Kidney (tissue), 14 donors: ENCODE data around the gene FARP1. TPM values are rescaled to one million over a fixed set of nuclear protein-coding genes. Genes with fewer than 3 reads are reported as not detected.

ENCODE experiments used
- DNase-seq, 5 donors: peaks; one replicate each; pipeline ENCODE4 v3.0.0-alpha.2; 2013 to 2020
- FAIRE-seq: peaks from 2 replicates; lab custom pipeline; 2012; peaks lifted over from hg19 to GRCh38; lab: Jason Lieb, UNC
- H3K27ac ChIP-seq, 2 donors: one replicate each; pipeline ENCODE4 v1.7.0; 2013; ENCODE audit warnings: low read depth in 2 of 2, low read length in 2 of 2, inconsistent platforms in 1 of 2
- H3K27me3 ChIP-seq: one replicate; pipeline ENCODE4 v1.7.1; 2013; ENCODE audit warnings: low read length, inconsistent platforms; ENCODE audit not compliant: control insufficient read depth, insufficient read depth
- H3K36me3 ChIP-seq, 3 donors: one replicate each; pipeline versions ENCODE4 v1.7.0 to v1.7.1; 2013; ENCODE audit warnings: low read length in 3 of 3, control low read depth in 1 of 3, inconsistent platforms in 1 of 3; ENCODE audit not compliant: insufficient read depth in 3 of 3, control insufficient read depth in 2 of 3
- H3K4me1 ChIP-seq, 3 donors: one replicate each; pipeline versions ENCODE4 v1.7.0 to v1.7.1; 2013; ENCODE audit warnings: low read length in 3 of 3, inconsistent platforms in 1 of 3, low read depth in 1 of 3; ENCODE audit not compliant: control insufficient read depth in 2 of 3, insufficient read depth in 2 of 3
- H3K4me3 ChIP-seq, 3 donors: one replicate each; pipeline versions ENCODE4 v1.7.0 to v1.8.1; 2013; ENCODE audit warnings: low read length in 3 of 3, control low read depth in 1 of 3, inconsistent platforms in 1 of 3
- H3K9ac ChIP-seq, 3 donors: one replicate each; pipeline versions ENCODE4 v1.7.0 to v1.7.1; 2013; ENCODE audit warnings: low read length in 3 of 3, control low read depth in 1 of 3, inconsistent platforms in 1 of 3
- H3K9me3 ChIP-seq, 3 donors: one replicate each; pipeline versions ENCODE4 v1.7.0 to v1.7.1; 2013; ENCODE audit warnings: low read length in 3 of 3, control low read depth in 1 of 3, inconsistent platforms in 1 of 3; ENCODE audit not compliant: control insufficient read depth in 2 of 3, insufficient read depth in 1 of 3
- CTCF ChIP-seq: IDR thresholded peaks from 3 replicates; pipeline ENCODE4 v1.5.1; 2012; ENCODE audit warnings: mild to moderate bottlenecking, moderate library complexity, borderline replicate concordance; ENCODE audit not compliant: insufficient read depth; ENCODE audit errors: extremely low read depth
- intact Hi-C: fragments of 100-400 bp; cut with DNase I; formaldehyde crosslinking; loops from one replicate; pipeline ENCODE4 v1.11.1; 2022
- polyA plus RNA-seq: library from polyadenylated mRNA; stranded (reverse); fragments of 350-450 nt; fragmentation: Illumina TruSeq; extraction: RNeasy Lipid Tissue Mini Kit (QIAGEN cat#74804); gene quantifications from one replicate; pipeline ENCODE4 v1.2.3, GENCODE V29; 2014; ENCODE audit warnings: low read depth, low replicate concordance; ENCODE audit not compliant: insufficient read depth
- total RNA-seq: library from RNA; stranded (reverse); fragmentation: NEBNext Ultra II Directional; extraction: Animal tissue kit (Norgen Biotek cat#: 25700); gene quantifications from one replicate; pipeline ENCODE4 v1.2.1, GENCODE V29; 2021
- donor health status: control.
- donor health status: control.
- donor health status: control.
- donor health status: control.
- donor health status: control.
- donor health status: DM: yes; HTN: yes; CAD: no.
- donor health status: Normal renal cell carcinoma (clear cell type).

FARP1 gene
- total and polyA plus RNA-seq, 2 donors from 2014 or later: 123 to 229 TPM

GRCh38 chr13:98212763-98213162, 69.9 kb downstream of the FARP1 start:
- TF ChIP-seq CTCF: no peak
- no peak overlapping the region for H3K4me3 ChIP-seq
- DNase-seq (no peak), FAIRE-seq (no peak)
- H3K36me3 ChIP-seq: peaks cover 0 to 21% (median 0%) of the 10 kb centered on the region in 3 donors
- H3K4me1 ChIP-seq: peaks cover 9 to 31% (median 26%) of the 10 kb centered on the region in 3 donors
- no peak overlapping the region for H3K9ac ChIP-seq
- H3K27me3 ChIP-seq: no peaks in the 10 kb centered on the region
- H3K27ac ChIP-seq: no peak overlapping the region
- intact Hi-C loops: no loop called here
- no peaks in the 10 kb centered on the region for H3K9me3 ChIP-seq

DNA sequence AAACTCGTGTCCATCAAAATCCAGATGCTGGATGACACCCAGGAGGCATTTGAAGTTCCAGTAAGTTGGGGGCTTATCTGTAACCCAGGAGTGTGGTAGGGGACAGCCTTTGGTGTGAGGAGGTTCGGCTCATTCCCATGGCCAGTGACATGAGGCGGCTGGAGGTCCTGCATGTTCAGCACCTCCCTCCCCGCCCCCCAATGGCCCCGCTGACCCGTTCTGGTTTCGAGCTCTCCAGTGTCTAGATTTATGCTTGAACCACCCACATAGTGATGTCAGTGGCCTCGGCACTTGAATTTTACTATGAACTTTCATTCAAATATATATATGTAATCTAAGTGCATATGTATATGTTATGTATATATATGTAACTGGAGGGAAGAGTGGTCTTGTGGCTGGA, 70.5 kb downstream of the FARP1 start:
- H3K4me1 ChIP-seq: peaks cover 10 to 31% (median 27%) of the 10 kb centered on the region in 3 donors

DNA sequence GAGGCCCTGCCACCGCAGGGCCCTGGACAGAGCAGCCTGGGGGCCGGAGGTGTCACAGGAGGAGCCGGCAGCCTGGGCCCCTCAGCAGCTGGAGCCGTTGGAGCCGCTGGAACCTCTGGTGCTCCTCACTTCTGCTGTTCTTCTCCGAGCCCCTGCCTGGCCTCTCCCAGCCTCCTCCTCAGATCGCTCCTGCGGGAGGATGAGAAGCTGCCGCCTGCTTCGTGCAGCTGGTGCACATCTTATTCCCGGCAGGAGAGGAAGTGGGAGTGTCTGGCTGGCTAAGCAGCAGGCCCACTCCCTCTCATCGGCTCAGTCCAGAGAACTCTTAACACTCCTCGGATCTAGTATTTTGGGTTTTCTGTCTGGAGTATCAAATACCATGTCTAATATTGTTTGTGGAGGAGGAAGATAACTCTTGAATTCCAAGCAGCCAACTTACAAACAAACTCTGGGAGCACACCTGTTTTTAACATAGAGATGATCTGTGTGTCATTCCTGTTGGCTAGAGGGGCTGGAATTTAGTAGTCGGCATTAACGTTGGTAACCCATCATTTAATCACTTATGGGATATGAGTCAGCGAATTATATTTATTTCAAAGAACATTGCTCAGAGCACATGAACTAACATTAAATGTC, 71.2 kb downstream of the FARP1 start:
- no peak for FAIRE-seq
- no peak for TF ChIP-seq CTCF
- peak overlapping the region; percentile 37 to 45 for H3K27ac ChIP-seq
- intact Hi-C loops: no loop called here
- no peaks in the 10 kb centered on the region for H3K9me3 ChIP-seq
- peak in 4 of 5 donors; percentile 75 to 87 (median 82) for DNase-seq
- H3K9ac ChIP-seq: peak overlapping the region in 1 of 3 donors; percentile 55
- H3K27me3 ChIP-seq: no peaks in the 10 kb centered on the region
- peaks cover 0 to 21% (median 0%) of the 10 kb centered on the region in 3 donors for H3K36me3 ChIP-seq
- peaks cover 13 to 31% (median 25%) of the 10 kb centered on the region in 3 donors for H3K4me1 ChIP-seq
- H3K4me3 ChIP-seq: no peak overlapping the region

More for the DNA sequence above, 70.5 kb downstream of the FARP1 start:
- H3K36me3 ChIP-seq: peaks cover 0 to 21% (median 0%) of the 10 kb centered on the region in 3 donors
- FAIRE-seq (no peak), DNase-seq (peak in 3 of 5 donors; percentile 46 to 66 (median 63))
- H3K9ac ChIP-seq: no peak overlapping the region
- no peaks in the 10 kb centered on the region for H3K9me3 ChIP-seq
- intact Hi-C loops: no loop called here
- H3K4me3 ChIP-seq: no peak overlapping the region
- H3K27me3 ChIP-seq: no peaks in the 10 kb centered on the region
- no peak overlapping the region for H3K27ac ChIP-seq
- no peak for TF ChIP-seq CTCF
